HepG2 (cell line): ENCODE results near the gene SLC29A2. TPM values are rescaled to one million over a fixed set of nuclear protein-coding genes. Genes with fewer than 3 reads are reported as not detected.
A peak's percentile ranks its signal among the peaks of the same experiment; 100 is the strongest.

Experiments
- AKNA ChIP-seq: sonication (generic); formaldehyde crosslinking; IDR thresholded peaks from 2 replicates; pipeline ENCODE4 v1.4.0; 2020; ENCODE audit warnings: missing genetic modification reagents, borderline replicate concordance
- ATF5 ChIP-seq: sonication (generic); formaldehyde crosslinking; IDR thresholded peaks from 2 replicates; pipeline ENCODE4 v1.4.0; 2020; ENCODE audit warnings: mild to moderate bottlenecking, low read depth, missing genetic modification reagents
- ATRX ChIP-seq: sonication (generic); formaldehyde crosslinking; IDR thresholded peaks from 2 replicates; pipeline ENCODE4 v1.4.0; 2020; ENCODE audit warnings: missing genetic modification reagents, borderline replicate concordance
- CENPX ChIP-seq: sonication (generic); formaldehyde crosslinking; IDR thresholded peaks from 2 replicates; pipeline ENCODE4 v1.9.0; 2021; ENCODE audit warnings: mild to moderate bottlenecking, missing genetic modification reagents, moderate library complexity
- GATAD2A ChIP-seq: IDR thresholded peaks from 2 replicates; pipeline ENCODE4 v1.6.1; 2016
- GZF1 ChIP-seq: sonication (generic); formaldehyde crosslinking; IDR thresholded peaks from 2 replicates; pipeline ENCODE4 v1.5.1; 2020; ENCODE audit warnings: mild to moderate bottlenecking, missing genetic modification reagents
- HMG20A ChIP-seq: IDR thresholded peaks from 2 replicates; pipeline ENCODE4 v1.6.1; 2016; ENCODE audit warnings: borderline replicate concordance
- IRF1 ChIP-seq: sonication (generic); formaldehyde crosslinking; IDR thresholded peaks from 2 replicates; pipeline ENCODE4 v1.4.0; 2020; ENCODE audit warnings: low read depth, mild to moderate bottlenecking, missing genetic modification reagents
- KDM1A ChIP-seq: IDR thresholded peaks from 2 replicates; pipeline ENCODE4 v1.6.1; 2016; ENCODE audit warnings: missing compliant biosample characterization
- KLF12 ChIP-seq: sonication (generic); formaldehyde crosslinking; IDR thresholded peaks from 2 replicates; pipeline ENCODE4 v1.4.0; 2020; ENCODE audit warnings: missing genetic modification reagents, borderline replicate concordance
- KLF15 ChIP-seq: sonication (generic); formaldehyde crosslinking; IDR thresholded peaks from 2 replicates; pipeline ENCODE4 v1.8.1; 2023; ENCODE audit warnings: borderline replicate concordance, mild to moderate bottlenecking, inconsistent platforms, missing genetic modification reagents, mixed read lengths
- RFX1 ChIP-seq: fragments of 450-650 bp; IDR thresholded peaks from 2 replicates; pipeline ENCODE4 v1.6.1; 2017
- SIN3B ChIP-seq: fragments of 150-350 bp; IDR thresholded peaks from 2 replicates; pipeline ENCODE4 v1.6.1; 2014; ENCODE audit warnings: low read length
- TEAD3 ChIP-seq: optimal IDR thresholded peaks from 2 replicates; pipeline ENCODE3; 2016; ENCODE audit warnings: borderline replicate concordance
- TSC22D2 ChIP-seq: sonication (generic); formaldehyde crosslinking; IDR thresholded peaks from 2 replicates; pipeline ENCODE4 v1.5.1; 2020; ENCODE audit warnings: missing genetic modification reagents, mild to moderate bottlenecking, borderline replicate concordance
- XRCC5 ChIP-seq: fragments of 200-400 bp; formaldehyde crosslinking; optimal IDR thresholded peaks from 2 replicates; pipeline ENCODE3; 2017; ENCODE audit warnings: mild to moderate bottlenecking, low read length
- YEATS2 ChIP-seq: sonication (generic); formaldehyde crosslinking; IDR thresholded peaks from 2 replicates; pipeline ENCODE4 v1.4.0; 2020; ENCODE audit warnings: missing genetic modification reagents, borderline replicate concordance
- ZBTB34 ChIP-seq: sonication (generic); formaldehyde crosslinking; IDR thresholded peaks from 2 replicates; pipeline ENCODE4 v1.8.0; 2022; ENCODE audit warnings: mild to moderate bottlenecking, missing genetic modification reagents
- ZBTB38 ChIP-seq: sonication (generic); formaldehyde crosslinking; IDR thresholded peaks from 2 replicates; pipeline ENCODE4 v1.5.1; 2020; ENCODE audit warnings: mild to moderate bottlenecking, missing genetic modification reagents
- ZNF3 ChIP-seq: IDR thresholded peaks from 2 replicates; pipeline ENCODE4 v1.7.0; 2017; ENCODE audit warnings: inconsistent platforms
- ZNF513 ChIP-seq: sonication (generic); formaldehyde crosslinking; conservative IDR thresholded peaks from 2 replicates; pipeline ENCODE4 v1.5.0; 2020; ENCODE audit warnings: missing genetic modification reagents
- ZNF777 ChIP-seq: sonication (generic); formaldehyde crosslinking; IDR thresholded peaks from 2 replicates; pipeline ENCODE4 v1.4.0; 2020; ENCODE audit warnings: missing genetic modification reagents
- polyA plus RNA-seq, 8 experiments: library from polyadenylated mRNA; depleted of rRNA in 3 of 8; stranded (reverse) in 7 of 8; unstranded in 1 of 8; fragments of >200 nt; fragmentation: Illumina TruSeq in 4 of 8; extraction: Trizol in 4 of 8; gene quantifications; 2 replicates each; pipeline versions ENCODE4 v1.2.1 to v1.2.3, GENCODE V29; 2011 to 2016; ENCODE audit warnings: low read depth in 4 of 8, missing spikeins in 1 of 8, mixed read lengths in 1 of 8; ENCODE audit not compliant: insufficient read depth in 1 of 8
- total RNA-seq, 5 experiments: library from RNA; depleted of rRNA; stranded (reverse); fragments of >200 nt; fragmentation: Illumina TruSeq; extraction: Trizol; gene quantifications; 2 replicates each; pipeline ENCODE4 v1.2.3, GENCODE V29; 2016; ENCODE audit warnings: low read depth in 1 of 5

The SLC29A2 gene
- total and polyA plus RNA-seq, 2 of the 13 experiments (the other 11 are each of a cell fraction or from before 2014, with no cell fraction given) = 0.63 to 0.66 TPM

- no peak for TF ChIP-seq KDM1A
- TF ChIP-seq KLF15 (CRISPR knock-in tag) = no peak
- peak; percentile 92 for TF ChIP-seq SIN3B
- TF ChIP-seq GZF1 (CRISPR knock-in tag) = peak; percentile 68; the same call in 1 of the 2 replicates
- TF ChIP-seq ZNF513 (CRISPR knock-in tag) = no peak
- TF ChIP-seq TEAD3 (CRISPR knock-in tag) = peak; percentile 78
- TF ChIP-seq KLF12 (CRISPR knock-in tag) = 0 out of 2 replicates have a peak, but pooled peaks have one; percentile 46
- no peak for TF ChIP-seq ZNF777 (CRISPR knock-in tag)
- TF ChIP-seq XRCC5 = peak; percentile 64
- TF ChIP-seq YEATS2 = peak; percentile 93
- TF ChIP-seq ZBTB38 (CRISPR knock-in tag) = peak; percentile 85
- no peak for TF ChIP-seq GATAD2A (CRISPR knock-in tag)
- TF ChIP-seq HMG20A = no peak
- 0 out of 2 replicates have a peak, but pooled peaks have one; percentile 76 for TF ChIP-seq IRF1
- 0 out of 2 replicates have a peak, but pooled peaks have one; percentile 48 for TF ChIP-seq ZBTB34 (CRISPR knock-in tag)
- no peak for TF ChIP-seq ATRX (CRISPR knock-in tag)
- TF ChIP-seq ATF5 (CRISPR knock-in tag) = no peak
- TF ChIP-seq CENPX (CRISPR knock-in tag) = no peak
- 0 out of 2 replicates have a peak, but pooled peaks have one; percentile 66 for TF ChIP-seq TSC22D2 (CRISPR knock-in tag)
- TF ChIP-seq AKNA (CRISPR knock-in tag) = no peak
- peak; percentile 85 for TF ChIP-seq RFX1
- no peak for TF ChIP-seq ZNF3 (CRISPR knock-in tag)
Measured at GRCh38 chr11:66344550-66345315, 26.8 kb downstream of the SLC29A2 start, which contains the start of gene BRMS1 (continued).
